IMR-90 (cell line): ENCODE results near the gene GALP. TPM values are rescaled to one million over a fixed set of nuclear protein-coding genes. Genes with fewer than 3 reads are reported as not detected.

Source experiments
- ATAC-seq: fragments of 200-7000 bp; cut with Tn5 transposase; 2 replicates; pipeline ENCODE4 v1.9.1; 2020; ENCODE audit warnings: low read depth, mild to moderate bottlenecking, moderate library complexity
- BruUV-seq: library from RNA; stranded (reverse); fragments of 400-500 nt; replicated peaks from 2 replicates; lab custom pipeline; 2021; lab: Mats Ljungman, UMichigan
- CTCF ChIA-PET: fragments of 300-600 bp; formaldehyde crosslinking; extraction: SDS; loops from one replicate; lab custom pipeline; 2021; ENCODE audit warnings: antibody characterized with exemption; lab: Yijun Ruan, JAX
- POLR2A ChIA-PET: fragments of 300-600 bp; sonication (Branson Sonifier 250); formaldehyde crosslinking; loops from one replicate; lab custom pipeline; 2022; ENCODE audit warnings: antibody characterized with exemption; ENCODE audit not compliant: unreplicated experiment; lab: Charles Lee
- DNase-seq: peaks from one replicate; pipeline ENCODE4 v3.0.0; 2013
- H2AFZ ChIP-seq: replicated peaks from 2 replicates; pipeline ENCODE3; 2013; ENCODE audit warnings: low read length, mild to moderate bottlenecking; ENCODE audit not compliant: poor library complexity
- H2AK5ac ChIP-seq: 2 replicates; pipeline ENCODE4 v1.6.1; 2013; ENCODE audit warnings: low read depth, low read length, inconsistent platforms
- H2AK9ac ChIP-seq: replicated peaks from 2 replicates; pipeline ENCODE3; 2013; ENCODE audit warnings: mild to moderate bottlenecking, low read depth, low read length, moderate library complexity; ENCODE audit not compliant: poor library complexity
- H2BK120ac ChIP-seq: 2 replicates; pipeline ENCODE4 v1.6.1; 2013; ENCODE audit warnings: low read depth, low read length, inconsistent platforms
- H2BK15ac ChIP-seq: 3 replicates; pipeline ENCODE4 v1.6.1; 2013; ENCODE audit warnings: low read depth, low read length, inconsistent platforms
- H2BK20ac ChIP-seq: 2 replicates; pipeline ENCODE4 v1.6.1; 2013; ENCODE audit warnings: low read depth, mild to moderate bottlenecking, inconsistent platforms, low read length, moderate library complexity
- H2BK5ac ChIP-seq: 2 replicates; pipeline ENCODE4 v1.6.1; 2013; ENCODE audit warnings: mild to moderate bottlenecking, low read depth, low read length, inconsistent platforms; ENCODE audit not compliant: poor library complexity, severe bottlenecking
- H3K14ac ChIP-seq: replicated peaks from 2 replicates; pipeline ENCODE4 v1.6.1; 2013; ENCODE audit warnings: low read depth, low read length, inconsistent platforms
- H3K18ac ChIP-seq: 2 replicates; pipeline ENCODE4 v1.6.1; 2013; ENCODE audit warnings: low read depth, low read length, control low read depth
- H3K23ac ChIP-seq: 2 replicates; pipeline ENCODE4 v1.6.1; 2013; ENCODE audit warnings: low read depth, low read length, inconsistent platforms
- H3K27ac ChIP-seq: 2 replicates; pipeline ENCODE4 v1.5.1; 2013; ENCODE audit warnings: mild to moderate bottlenecking, control low read depth, low read length; ENCODE audit not compliant: insufficient read depth
- H3K27me3 ChIP-seq: 2 replicates; pipeline ENCODE4 v1.6.1; 2013; ENCODE audit warnings: low read length; ENCODE audit not compliant: control insufficient read depth, insufficient read depth
- H3K36me3 ChIP-seq: 2 replicates; pipeline ENCODE4 v1.6.1; 2013; ENCODE audit warnings: low read length, mixed read lengths; ENCODE audit not compliant: control insufficient read depth, insufficient read depth
- H3K4ac ChIP-seq: 2 replicates; pipeline ENCODE4 v1.6.1; 2013; ENCODE audit warnings: low read depth, low read length, inconsistent platforms
- H3K4me1 ChIP-seq: 2 replicates; pipeline ENCODE4 v1.6.1; 2013; ENCODE audit warnings: low read length, mixed read lengths; ENCODE audit not compliant: control insufficient read depth, insufficient read depth
- H3K4me2 ChIP-seq: 2 replicates; pipeline ENCODE4 v1.6.1; 2013; ENCODE audit warnings: low read depth, mild to moderate bottlenecking, control low read depth, low read length, moderate library complexity
- H3K4me3 ChIP-seq: 2 replicates; pipeline ENCODE4 v1.5.1; 2013; ENCODE audit warnings: low read depth, mild to moderate bottlenecking, control low read depth, low read length, moderate library complexity; ENCODE audit not compliant: insufficient read depth
- H3K56ac ChIP-seq: 2 replicates; pipeline ENCODE4 v1.6.1; 2013; ENCODE audit warnings: low read length, inconsistent platforms; ENCODE audit not compliant: insufficient read depth; ENCODE audit errors: extremely low read depth
- H3K79me1 ChIP-seq, 2 experiments: 2 replicates each; pipeline ENCODE4 v1.6.1; 2013; ENCODE audit warnings: low read length in 2 of 2, inconsistent platforms in 1 of 2, low read depth in 1 of 2
- H3K9ac ChIP-seq: 2 replicates; pipeline ENCODE4 v1.6.1; 2013; ENCODE audit warnings: low read depth, low read length, control low read depth
- H3K9me1 ChIP-seq: 2 replicates; pipeline ENCODE4 v1.6.1; 2013; ENCODE audit warnings: low read length, inconsistent platforms; ENCODE audit not compliant: insufficient read depth
- H3K9me3 ChIP-seq: 2 replicates; pipeline ENCODE4 v1.6.1; 2013; ENCODE audit warnings: low read length; ENCODE audit not compliant: control insufficient read depth, insufficient read depth
- H4K20me1 ChIP-seq: 2 replicates; pipeline ENCODE4 v1.6.1; 2013; ENCODE audit warnings: low read length, inconsistent platforms; ENCODE audit not compliant: insufficient read depth
- H4K5ac ChIP-seq: 2 replicates; pipeline ENCODE4 v1.6.1; 2013; ENCODE audit warnings: mild to moderate bottlenecking, low read depth, low read length, control low read depth
- H4K8ac ChIP-seq, 2 experiments: 2 replicates each; pipeline ENCODE4 v1.6.1; 2013; ENCODE audit warnings: low read depth in 2 of 2, low read length in 2 of 2, control low read depth in 1 of 2, inconsistent platforms in 1 of 2
- H4K91ac ChIP-seq: 2 replicates; pipeline ENCODE4 v1.6.1; 2013; ENCODE audit warnings: low read depth, low read length, inconsistent platforms; ENCODE audit not compliant: insufficient read depth
- POLR2A ChIP-seq: IDR thresholded peaks from 2 replicates; pipeline ENCODE4 v1.6.1; 2012; ENCODE audit warnings: mild to moderate bottlenecking, low read depth, low read length
- WGBS, 2 experiments: methylation state at CpG; one replicate each; pipeline versions ENCODE4 v1.1.5 to v1.1.7; 2013; ENCODE audit warnings: missing lambda C conversion rate in 2 of 2; ENCODE audit not compliant: insufficient read length in 1 of 2; ENCODE audit errors: extremely low coverage in 2 of 2; 5-methylcytosine and 5-hydroxymethylcytosine counted together
- dilution Hi-C: fragments of 300-500 bp; cut with HindIII; formaldehyde crosslinking; loops from one replicate; pipeline ENCODE4 v1.14.3; 2018; ENCODE audit warnings: low sequenced_read_pairs; ENCODE audit not compliant: unreplicated experiment
- in situ Hi-C: fragments of 300-500 bp; cut with MboI; formaldehyde crosslinking; loops from 3 replicates; pipeline ENCODE4 v1.14.3; 2019; ENCODE audit warnings: low sequenced_read_pairs, inconsistent platforms, mixed read lengths
- intact Hi-C: fragments of 100-400 bp; cut with micrococcal nuclease; formaldehyde crosslinking; loops from 2 replicates; pipeline ENCODE4 v1.10.0; 2022
- polyA plus RNA-seq, 3 experiments: library from polyadenylated mRNA; depleted of rRNA; stranded (reverse); fragments of >200 nt; gene quantifications; 2 replicates each; pipeline ENCODE4 v1.2.3, GENCODE V29; 2012; ENCODE audit warnings: low replicate concordance in 1 of 3
- total RNA-seq: library from RNA; depleted of rRNA; stranded (reverse); fragments of >200 nt; gene quantifications from 2 replicates; pipeline ENCODE4 v1.2.3, GENCODE V29; 2012

Gene GALP
- total and polyA plus RNA-seq, 2 of the 4 experiments (the other 2 are of a cell fraction), result not detected

- Histone ChIP-seq H3K79me1 (no peaks in the 10 kb centered on the region), H2AK5ac (no peak overlapping the region), H4K20me1 (no peaks in the 10 kb centered on the region), H3K9me1 (no peaks in the 10 kb centered on the region; the same call in 1 of the 2 replicates), H2BK15ac (no peak overlapping the region), H3K4me3 (no peak overlapping the region), H4K5ac (no peak overlapping the region), H3K4me2 (no peak overlapping the region), H3K14ac (no peak overlapping the region), H3K9me3 (no peaks in the 10 kb centered on the region), H4K91ac (no peak overlapping the region), H3K36me3 (no peaks in the 10 kb centered on the region), H3K18ac (no peak overlapping the region), H2BK120ac (no peak overlapping the region), H3K23ac (no peak overlapping the region), H3K4ac (no peak overlapping the region), H2AFZ (no peak overlapping the region), H2BK20ac (no peak overlapping the region), H3K56ac (no peak overlapping the region), H2AK9ac (no peak overlapping the region), H4K8ac (no peak overlapping the region), H3K27me3 (no peaks in the 10 kb centered on the region), H2BK5ac (no peak overlapping the region), H3K27ac (no peak overlapping the region), H3K9ac (no peak overlapping the region), H3K4me1 (peaks cover 11% of the 10 kb centered on the region; the same call in 1 of the 2 replicates)
- intact Hi-C loops, result no loop called here
- ChIA-PET POLR2A (interaction anchor here (0.7 kb wide), 1 partner anchor 123 kb away, joined by 4 read pairs; no protein-coding TSS in a partner anchor), CTCF (no interaction called here)
- ATAC-seq (no peak), DNase-seq (no peak)
- dilution Hi-C loops, result no loop called here
- in situ Hi-C loops, result loop anchor here (25.0 kb wide), 2 partner anchors 443 to 1668 kb away; partner anchors contain the start of genes CDC42EP5, EPN1 and LENG9
- no TSS peak for BruUV-seq
- TF ChIP-seq POLR2A, result no peak
- 31% methylated on average over 3 of the region's 7 CpGs; no CpG with 5 or more reads in 1 of the 2 experiments for WGBS, 2 experiments
These were observed 45.8 kb upstream of the GALP start for GRCh38 chr19:56130006-56130405.
